CD4-positive, alpha-beta T cell treated with Interleukin-4 for 1 hour (primary cell): ENCODE data around the gene TMX1.
"Not testable (repeated sequence)": the region's sequence is repeated elsewhere in the genome, so short reads cannot be mapped to it uniquely, and the experiment has no call there.

ENCODE experiments used
- DNase-seq, 2 donors: peaks; one replicate each; pipeline ENCODE4 v3.0.0-alpha.2; 2020 to 2022

The TMX1 gene, protein sequence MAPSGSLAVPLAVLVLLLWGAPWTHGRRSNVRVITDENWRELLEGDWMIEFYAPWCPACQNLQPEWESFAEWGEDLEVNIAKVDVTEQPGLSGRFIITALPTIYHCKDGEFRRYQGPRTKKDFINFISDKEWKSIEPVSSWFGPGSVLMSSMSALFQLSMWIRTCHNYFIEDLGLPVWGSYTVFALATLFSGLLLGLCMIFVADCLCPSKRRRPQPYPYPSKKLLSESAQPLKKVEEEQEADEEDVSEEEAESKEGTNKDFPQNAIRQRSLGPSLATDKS

GRCh38 chr14:51239813-51240803 is at the start of gene TMX1:
Gene TMX1, plus strand, starts transcription at chr14:51240247. Its CDS starts 46 bp downstream, at chr14:51240293.
- peak; percentile 90 to 93 for DNase-seq

GRCh38 chr14:51201890-51202289 is 38.2 kb upstream of the TMX1 start:
- DNase-seq: no peak

DNA sequence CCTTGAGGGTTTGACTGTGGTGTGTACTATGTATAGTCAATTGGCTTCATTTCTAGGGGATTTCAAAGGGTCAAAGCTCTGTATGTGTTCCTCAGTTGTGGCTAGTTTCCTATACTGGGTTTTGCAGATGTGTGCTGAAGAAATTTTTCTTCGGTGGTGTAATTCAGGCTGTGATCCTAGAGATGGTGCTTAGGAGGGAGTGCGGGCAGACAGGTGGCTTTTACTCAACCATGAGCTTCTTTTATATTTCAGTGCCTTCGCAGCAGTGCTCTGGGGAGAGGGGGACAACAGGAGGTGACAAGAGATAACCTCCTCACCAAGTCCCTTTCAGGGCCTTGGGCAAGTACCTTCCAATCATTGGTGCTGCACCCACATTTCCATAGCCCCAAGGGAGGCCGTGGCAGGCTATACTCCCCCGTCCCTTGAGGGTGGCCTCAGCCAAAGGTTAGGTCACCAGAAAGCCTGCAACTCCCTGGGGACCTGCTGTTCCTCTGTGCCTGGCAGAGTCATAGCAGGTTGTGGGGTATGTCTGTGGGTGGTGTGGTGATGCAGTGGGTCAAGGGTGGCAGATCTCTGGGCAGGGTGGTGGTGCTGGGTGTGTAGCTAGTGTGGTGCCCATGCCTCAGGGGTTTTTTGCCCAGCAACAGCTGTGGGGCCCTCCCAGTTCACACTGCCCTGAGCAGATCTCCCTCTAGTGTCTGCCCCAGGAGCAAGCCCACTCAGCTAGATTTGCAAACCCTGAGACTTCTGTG is 37.0 kb upstream of the TMX1 start:
- peak in 1 of 2 donors; percentile 21 for DNase-seq

DNA sequence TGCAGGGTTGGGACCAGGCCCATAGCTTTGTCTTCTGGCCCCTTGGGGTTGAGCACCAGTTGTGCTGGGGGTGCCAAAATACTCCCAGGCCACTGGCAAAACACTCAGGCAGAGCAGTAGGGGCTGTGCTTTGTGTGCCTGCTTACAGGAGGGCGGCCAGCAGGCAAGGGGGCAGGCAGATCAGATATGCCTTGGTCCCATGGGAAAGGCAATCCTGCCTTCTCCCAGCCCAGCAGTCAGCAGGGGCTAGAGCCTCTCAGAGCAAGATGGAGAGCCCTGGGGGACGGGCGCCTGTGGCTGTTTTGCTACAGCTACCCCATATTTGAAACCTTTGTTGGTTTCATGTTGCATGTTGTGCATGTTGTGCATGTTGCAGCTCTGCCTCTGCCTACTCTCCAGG is 36.2 kb upstream of the TMX1 start:
- DNase-seq: no peak

- DNase-seq: no peak
Observed at GRCh38 chr14:51205486-51205885, 34.6 kb upstream of the TMX1 start.

- DNase-seq: no peak
Observed at GRCh38 chr14:51206462-51206861, 33.6 kb upstream of the TMX1 start.

GRCh38 chr14:51207621-51208020 is 32.4 kb upstream of the TMX1 start:
- no peak for DNase-seq

DNA sequence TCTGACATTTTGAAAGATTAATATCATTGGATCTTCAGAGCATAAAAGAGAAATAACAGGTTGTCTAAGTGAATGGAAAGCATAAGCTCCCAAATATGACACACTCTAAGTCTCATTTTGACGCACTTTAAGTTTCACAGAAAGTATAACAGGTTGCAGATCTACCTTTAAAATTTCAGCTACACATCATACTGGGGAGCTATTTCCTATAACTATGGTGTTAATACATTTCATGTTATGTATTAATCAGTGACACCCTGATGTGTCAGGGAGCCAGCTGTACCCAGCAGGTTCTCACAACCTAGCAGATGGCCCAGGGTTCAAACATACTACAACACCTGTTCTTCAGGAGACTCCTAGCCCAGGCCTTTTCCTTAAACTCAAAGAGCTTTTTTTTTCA is 31.1 kb upstream of the TMX1 start:
- DNase-seq: no peak

DNA sequence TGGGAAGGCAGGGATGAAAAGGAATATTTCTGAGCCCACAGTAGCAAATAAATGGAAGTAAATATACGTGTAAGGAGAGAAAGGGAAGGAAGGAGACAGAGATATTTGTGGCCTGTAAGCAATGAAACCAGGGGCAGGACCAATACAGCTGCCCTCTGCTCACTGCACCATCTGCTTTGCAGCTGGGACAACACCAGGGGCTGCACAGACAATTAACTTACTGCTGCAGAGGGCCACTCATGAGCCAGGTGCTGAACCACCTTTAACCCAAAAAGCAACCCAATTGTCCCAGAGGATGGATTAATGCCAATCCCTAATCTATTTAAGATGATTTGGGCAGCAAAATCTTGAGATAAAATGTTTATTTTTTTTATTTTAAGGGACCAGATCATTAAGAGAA is 30.6 kb upstream of the TMX1 start:
- DNase-seq: no peak

- no peak for DNase-seq
Observed at GRCh38 chr14:51210594-51210993, 29.5 kb upstream of the TMX1 start.

DNA sequence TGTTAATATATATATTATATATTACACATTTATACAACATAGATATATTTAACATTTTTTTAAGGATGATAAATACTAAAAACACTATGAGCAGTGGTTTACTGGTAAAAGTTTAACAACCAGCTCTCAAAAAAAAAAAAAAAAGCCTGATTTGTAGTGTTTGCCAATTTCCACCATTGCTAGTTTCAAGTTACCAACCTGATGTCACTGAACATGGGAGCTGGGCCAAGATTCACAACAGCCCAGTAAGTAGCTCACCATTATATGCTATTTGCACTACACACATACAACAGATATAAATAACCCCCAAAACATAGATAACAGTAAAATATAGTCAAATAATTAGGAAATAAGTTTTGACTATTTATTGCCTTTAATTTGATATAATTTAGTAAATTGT is 28.9 kb upstream of the TMX1 start:
- no peak for DNase-seq

DNA sequence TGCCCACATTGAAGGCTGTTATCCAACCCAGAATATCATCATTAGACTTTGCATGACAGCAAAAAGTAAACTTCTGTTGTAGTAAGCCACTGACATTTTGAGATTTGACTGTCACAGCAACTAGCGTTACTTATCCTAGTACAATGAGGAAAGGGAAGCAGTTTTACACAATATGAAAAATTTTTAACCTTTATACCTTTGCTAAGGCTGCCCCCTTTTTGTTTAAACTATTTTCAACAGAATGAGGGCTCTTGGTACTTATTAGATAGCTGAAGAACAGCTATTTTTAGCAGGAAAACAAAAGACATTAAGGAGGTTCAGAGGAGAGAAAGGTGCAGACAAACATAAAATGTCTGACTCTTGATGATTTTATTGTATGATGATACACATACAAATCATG is 23.4 kb upstream of the TMX1 start:
- no peak for DNase-seq

- DNase-seq: no peak
Observed at GRCh38 chr14:51219473-51220448, 20.3 kb upstream of the TMX1 start.

- DNase-seq: not testable (repeated sequence)
Observed at GRCh38 chr14:51223463-51223862, 16.6 kb upstream of the TMX1 start.

DNA sequence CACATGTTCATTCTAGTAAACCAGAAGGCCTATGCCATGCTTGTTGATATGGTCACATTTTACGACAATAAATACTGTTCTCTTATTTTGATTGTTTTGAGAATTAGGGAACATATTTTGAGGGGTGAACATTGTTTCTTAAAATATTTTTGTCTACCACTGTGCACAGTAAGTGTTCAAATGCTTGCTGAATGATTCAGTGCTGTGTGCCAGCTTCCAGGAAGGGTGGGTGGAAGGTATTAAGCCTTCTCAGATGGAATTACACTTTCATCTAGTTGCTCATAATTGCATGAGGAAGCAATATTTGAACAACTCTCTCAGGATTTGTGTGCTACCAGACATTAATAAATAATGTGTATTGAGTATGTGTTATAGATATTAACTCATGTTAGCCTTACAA is 15.5 kb upstream of the TMX1 start:
- DNase-seq: no peak

- DNase-seq: no peak
Observed at GRCh38 chr14:51225751-51226150, 14.3 kb upstream of the TMX1 start.

DNA sequence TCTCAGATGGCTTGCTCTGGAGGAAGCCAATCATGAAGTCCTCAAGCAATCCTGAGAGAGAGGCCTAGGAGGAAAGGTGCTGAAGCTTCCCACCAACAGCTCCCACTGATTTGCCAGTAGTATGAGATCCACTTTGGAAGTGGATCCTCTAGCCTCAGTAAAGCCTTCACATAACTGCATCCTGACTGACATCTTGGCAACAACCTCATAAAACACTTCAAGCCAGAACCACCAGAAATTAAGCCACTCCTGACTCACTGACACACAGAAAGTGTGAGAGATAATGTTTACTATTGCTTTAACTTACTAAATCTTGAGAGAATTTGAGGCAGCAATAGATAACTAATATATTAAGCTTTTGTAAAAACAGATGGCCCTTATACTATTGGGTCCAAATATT is 11.7 kb upstream of the TMX1 start:
- DNase-seq: no peak

- DNase-seq: no peak
Observed at GRCh38 chr14:51228890-51229289, 11.2 kb upstream of the TMX1 start.

DNA sequence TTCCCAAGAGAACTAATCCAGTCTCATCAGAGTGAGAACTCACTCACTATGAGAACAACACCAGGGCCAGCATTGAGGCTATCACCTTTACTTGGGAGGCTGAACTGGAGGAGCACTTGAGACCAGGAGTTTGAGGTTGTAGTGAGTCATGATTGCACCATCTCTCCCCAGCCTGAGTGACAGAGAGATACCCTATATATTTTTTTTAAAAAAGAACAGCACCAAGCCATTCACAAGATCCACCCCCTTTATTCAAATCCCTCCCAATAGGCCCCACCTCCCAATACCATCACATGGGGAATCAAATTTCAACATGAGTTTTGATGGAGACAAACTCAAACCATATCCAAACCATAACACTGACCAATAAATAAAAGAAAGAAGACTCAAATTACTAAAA is 3.7 kb upstream of the TMX1 start:
- no peak for DNase-seq

DNA sequence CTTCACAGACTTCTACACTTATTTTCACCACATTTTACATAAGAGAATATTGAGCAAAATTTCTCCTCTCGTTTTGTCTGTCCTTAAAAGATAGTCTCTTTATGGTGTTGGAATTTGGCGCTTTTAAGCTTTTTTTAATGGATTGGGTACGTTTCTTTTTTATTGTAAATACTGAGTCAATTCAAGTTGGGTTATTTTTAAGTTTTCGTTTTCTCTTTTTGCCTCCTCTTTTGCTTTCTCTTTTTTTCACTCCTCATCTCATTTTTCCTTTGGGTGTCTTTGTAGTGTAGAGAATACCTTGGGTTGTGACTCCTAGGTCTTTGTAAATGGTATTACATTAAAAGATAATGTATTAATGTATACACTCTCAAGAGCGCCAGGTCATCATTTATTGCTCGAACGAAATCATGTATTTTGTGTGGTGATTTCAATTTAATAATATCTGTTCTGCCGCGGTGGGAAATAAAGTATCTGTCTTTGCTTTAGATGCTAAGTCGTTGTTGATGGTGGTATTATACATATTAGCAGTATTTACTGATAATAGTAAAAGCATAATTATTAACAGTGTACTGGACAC is 845 bp downstream of the TMX1 start:
- DNase-seq: no peak
